GM19452 (cell line): ENCODE results near the gene GRK6.
"Not testable (repeated sequence)": the region's sequence is repeated elsewhere in the genome, so short reads cannot be mapped to it uniquely, and the experiment has no call there.

Experiments
- ATAC-seq: cut with Tn5 transposase; IDR thresholded peaks from one replicate; pipeline ENCODE4 v1.9.1; 2021; ENCODE audit not compliant: unreplicated experiment

The GRK6 gene

GRCh38 chr5:177483994-177484901 is 57.8 kb downstream of the GRK6 start:
- no peak for ATAC-seq

GRCh38 chr5:177484902-177485549 is 58.5 kb downstream of the GRK6 start:
- ATAC-seq: no peak

GRCh38 chr5:177485753-177486152 is 59.3 kb downstream of the GRK6 start:
- not testable (repeated sequence) for ATAC-seq

- ATAC-seq: no peak
Observed at GRCh38 chr5:177486256-177486655, 59.8 kb downstream of the GRK6 start.

DNA sequence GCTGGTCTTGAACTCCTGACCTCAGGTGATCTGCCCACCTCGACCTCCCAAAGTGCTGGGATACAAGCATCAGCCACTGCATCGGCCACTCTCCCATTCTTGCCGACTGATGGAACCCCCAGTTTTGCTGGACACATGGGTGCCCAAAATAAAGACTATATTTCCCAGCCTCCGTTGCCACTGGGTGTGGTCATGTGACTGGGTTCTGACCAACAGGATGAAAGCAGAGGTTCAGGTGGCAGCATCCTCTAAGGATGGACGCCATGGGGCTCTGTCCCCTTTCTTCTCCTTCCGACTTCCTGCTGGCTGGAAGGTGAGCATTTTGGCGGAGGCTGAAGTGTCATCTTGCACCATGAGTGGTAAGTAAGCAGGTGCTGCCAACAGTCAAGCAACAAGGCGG is 60.7 kb downstream of the GRK6 start:
- no peak for ATAC-seq

DNA sequence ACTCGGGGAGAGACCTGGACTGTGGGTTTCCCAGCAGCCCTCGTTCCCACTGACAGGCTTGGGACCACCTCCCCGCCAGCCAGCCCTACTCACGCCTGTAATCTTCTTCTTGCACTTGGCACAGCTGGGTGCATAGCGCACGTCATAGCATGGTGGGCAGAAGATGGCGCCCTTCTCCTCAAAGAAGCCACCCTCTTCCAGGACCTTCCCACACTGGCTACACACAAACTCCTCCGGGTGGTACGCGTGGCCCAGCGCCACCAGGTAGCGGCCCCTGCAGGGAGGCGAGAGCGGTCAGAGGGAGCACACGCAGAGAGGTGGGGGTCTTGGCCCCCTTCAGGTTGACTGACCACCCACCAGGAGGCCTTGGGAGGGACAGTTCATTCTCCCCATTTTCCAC is 61.5 kb downstream of the GRK6 start:
- ATAC-seq: no peak

DNA sequence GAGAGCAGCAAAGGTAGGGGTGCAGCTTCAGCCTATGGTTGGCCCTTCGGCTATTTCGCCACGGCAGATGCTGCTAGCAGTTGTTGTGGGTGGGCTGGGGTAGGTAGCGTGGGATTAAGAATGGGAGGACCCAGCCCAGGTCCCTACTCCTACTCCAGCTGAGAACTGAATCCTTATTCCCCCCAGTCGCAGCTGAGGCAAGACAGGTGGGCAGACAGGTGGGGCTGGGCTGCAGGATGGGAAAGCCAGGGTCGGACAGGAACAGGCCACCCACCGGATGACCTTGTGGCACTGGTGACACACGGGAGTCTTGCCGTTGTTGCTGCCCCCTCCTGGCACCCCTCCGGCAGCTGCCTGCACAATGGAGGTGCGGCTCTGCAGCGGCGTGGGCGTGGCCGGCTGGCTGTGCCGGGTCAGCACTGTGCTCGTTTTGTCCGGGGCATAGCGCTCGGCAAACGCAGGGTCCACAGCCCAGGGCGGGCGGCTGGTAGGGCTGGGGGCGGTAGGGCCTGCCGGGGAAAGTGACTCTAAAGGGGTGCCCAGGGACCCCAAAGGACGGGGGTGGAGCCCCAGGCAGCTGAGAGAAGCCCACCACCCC is 62.7 kb downstream of the GRK6 start:
- no peak for ATAC-seq

DNA sequence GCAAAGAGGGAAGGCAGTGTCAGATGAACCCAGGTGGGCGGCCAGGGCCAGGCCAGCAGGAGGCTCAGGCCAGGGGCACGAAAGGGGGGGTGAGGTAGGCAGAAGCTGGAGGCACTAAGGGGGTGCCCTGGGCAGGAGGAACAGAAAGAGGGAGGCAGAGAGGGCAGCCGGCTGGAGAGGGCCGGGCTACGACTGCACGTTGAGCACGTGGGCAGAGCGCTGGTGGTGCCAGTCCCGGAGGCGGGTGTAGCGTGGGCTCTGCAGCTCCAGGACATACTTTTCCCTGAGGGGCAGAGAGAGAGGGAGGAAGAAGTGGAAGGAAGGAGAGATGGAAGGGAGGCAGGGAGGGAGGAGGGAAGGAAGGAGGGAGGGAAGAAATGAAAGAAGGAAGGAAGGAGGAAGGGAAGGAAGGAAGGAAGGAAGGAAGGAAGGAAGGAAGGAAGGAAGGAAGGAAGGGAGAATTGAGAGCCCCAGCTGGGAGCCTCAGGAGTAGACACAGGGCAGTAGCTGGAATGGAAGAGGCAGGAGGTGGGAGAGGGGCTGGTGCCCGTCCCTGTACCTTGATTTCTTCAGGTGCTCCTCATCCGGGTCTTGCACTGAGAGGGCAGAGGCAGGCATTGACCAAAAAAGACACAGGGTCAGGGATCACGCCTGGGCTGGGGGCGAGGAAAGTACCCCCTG is 64.0 kb downstream of the GRK6 start:
- no peak for ATAC-seq

- ATAC-seq: no peak
Observed at GRCh38 chr5:177490992-177491391, 64.5 kb downstream of the GRK6 start.

DNA sequence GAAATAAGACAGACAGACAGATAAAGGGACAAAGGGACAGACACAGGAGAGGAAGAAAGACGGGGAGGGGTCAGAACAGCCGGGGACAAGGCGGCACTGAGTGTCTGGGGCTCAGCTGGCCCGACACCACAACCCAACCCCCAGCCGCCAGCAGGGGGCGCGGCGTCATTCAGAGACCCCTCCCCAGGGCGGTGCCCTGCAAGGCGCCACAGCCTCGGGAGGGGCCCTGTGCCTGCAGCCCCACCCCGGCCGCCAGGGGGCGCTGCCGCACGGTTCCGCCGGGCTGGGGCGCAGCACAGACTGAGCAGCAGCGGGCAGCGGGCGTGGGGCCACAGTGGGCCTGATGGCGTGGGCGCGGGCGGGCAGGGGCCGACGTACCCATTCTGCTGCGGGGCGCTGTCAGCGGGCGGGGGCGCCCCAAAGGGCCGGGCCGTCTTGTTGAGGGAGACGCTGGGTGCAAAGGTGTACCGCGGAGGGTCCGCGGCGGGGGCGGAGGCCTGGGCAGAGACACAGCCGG is 65.0 kb downstream of the GRK6 start:
- ATAC-seq: no peak

DNA sequence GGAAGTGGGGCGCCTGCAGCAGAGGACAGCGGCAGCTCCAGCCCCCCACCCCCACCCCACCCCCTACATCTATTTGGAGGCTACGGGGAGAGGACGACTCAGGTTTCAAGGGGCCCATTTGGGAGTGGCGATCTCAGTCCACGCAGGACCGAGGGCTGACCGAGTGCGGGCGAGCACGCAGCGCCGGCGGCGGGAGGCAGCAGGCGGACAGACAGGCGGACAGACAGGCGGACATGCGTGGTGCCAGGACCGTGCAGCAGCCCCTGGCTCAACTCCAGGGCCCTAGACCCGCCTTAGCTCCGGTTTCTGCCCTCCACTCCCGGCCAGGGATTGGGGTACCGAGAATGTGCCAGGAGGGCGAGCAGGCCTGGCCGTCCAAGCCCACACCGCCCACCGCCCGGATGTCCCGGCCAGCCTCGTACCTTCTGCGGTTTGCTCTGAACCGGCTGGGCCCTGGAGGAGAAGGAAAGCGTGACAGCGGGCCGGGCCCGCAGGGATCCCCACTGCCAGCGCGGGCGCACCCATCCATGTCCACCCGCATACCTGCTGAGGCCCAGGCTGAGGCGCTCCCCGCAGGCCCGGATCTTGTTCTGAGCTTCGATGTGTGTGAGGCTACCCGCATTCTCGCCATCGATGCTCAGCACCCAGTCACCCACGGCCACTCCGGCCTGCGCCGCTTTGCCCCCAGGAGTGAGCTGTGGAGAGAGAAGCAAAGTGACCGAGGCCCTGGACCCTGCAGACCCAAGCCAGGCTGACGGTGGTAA is 65.7 kb downstream of the GRK6 start:
- no peak for ATAC-seq
